Gastroesophageal sphincter (tissue), 3 donors: ENCODE results near the gene CRYBA2.

Source experiments
- CTCF ChIP-seq, 4 experiments: fragments of 200-600 bp in 2 of 4; fragments of 450-650 bp in 2 of 4; sonication (generic) in 1 of 4; IDR thresholded peaks; one replicate each; pipeline ENCODE4 v1.5.1; 2017 to 2019; ENCODE audit warnings: antibody characterized with exemption in 4 of 4, mild to moderate bottlenecking in 2 of 4, moderate library complexity in 2 of 4
- EP300 ChIP-seq: sonication (generic); formaldehyde crosslinking; IDR thresholded peaks from one replicate; pipeline ENCODE4 v1.6.1; 2017; ENCODE audit warnings: antibody characterized with exemption, mild to moderate bottlenecking
- POLR2A ChIP-seq, 2 donors: fragments of 450-650 bp; IDR thresholded peaks; one replicate each; pipeline ENCODE4 v1.6.1; 2017; ENCODE audit warnings: antibody characterized with exemption in 2 of 2, mild to moderate bottlenecking in 2 of 2, moderate library complexity in 1 of 2
- POLR2AphosphoS5 ChIP-seq: sonication (generic); formaldehyde crosslinking; IDR thresholded peaks from one replicate; pipeline ENCODE4 v1.6.1; 2017; ENCODE audit warnings: antibody characterized with exemption

GRCh38 chr2:219017201-219017931, 24.1 kb upstream of the CRYBA2 start:
- TF ChIP-seq POLR2AphosphoS5 = no peak
- no peak for TF ChIP-seq POLR2A (IDR thresholded peaks at IDR 0.05)
- TF ChIP-seq CTCF (IDR thresholded peaks at IDR 0.05) = no peak
- TF ChIP-seq EP300 = no peak
